GM21576 (cell line): ENCODE data around the gene VMA21.

Experiments used
- ATAC-seq: cut with Tn5 transposase; IDR thresholded peaks from one replicate; pipeline ENCODE4 v1.9.1; 2021; ENCODE audit warnings: mild to moderate bottlenecking, moderate library complexity; ENCODE audit not compliant: unreplicated experiment

VMA21 gene, protein sequence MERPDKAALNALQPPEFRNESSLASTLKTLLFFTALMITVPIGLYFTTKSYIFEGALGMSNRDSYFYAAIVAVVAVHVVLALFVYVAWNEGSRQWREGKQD

DNA sequence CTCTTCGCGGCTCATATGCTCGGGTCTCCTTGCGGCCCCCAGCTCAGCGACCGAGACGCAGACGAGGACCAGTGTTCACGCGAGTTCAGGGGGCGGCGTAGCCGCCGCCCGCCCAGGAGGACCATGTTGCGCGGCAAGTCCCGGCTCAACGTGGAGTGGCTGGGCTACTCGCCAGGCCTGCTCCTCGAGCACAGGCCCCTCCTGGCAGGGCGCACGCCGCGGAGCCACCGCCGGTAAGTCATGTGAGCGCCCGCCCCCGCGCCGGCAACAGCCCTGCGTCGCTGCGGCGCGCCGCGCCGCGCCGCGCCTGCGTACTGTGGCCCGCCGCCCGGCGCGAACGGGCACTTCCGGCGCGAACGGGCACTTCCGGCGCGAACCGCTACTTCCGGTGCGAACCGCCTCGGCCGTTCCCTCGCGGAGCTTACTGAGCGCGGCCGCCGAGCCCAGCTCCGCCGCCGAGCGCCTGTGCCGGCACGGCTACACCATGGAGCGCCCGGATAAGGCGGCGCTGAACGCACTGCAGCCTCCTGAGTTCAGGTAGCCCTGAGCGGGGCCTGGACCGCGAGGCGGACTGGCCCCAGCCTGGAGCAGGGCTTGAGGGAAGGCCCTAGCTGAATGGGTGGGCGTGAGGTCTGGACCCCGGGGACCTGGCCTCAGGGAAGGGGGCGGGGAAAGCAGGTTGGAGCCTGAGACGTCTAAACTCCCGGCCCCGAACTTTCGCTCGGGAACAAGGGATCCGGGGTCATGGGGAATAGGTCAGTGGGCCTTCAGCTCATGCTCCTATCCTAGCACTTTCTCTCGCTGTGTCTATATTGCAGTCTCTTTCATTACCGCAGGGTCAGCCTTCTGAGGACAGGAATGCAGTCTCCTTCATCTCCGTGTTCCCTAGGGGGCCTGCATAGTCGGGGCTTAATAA lies at the start of gene VMA21:
TSS of gene VMA21 (plus strand) at position 382 of the 916 bp plus-strand sequence. CDS start at position 485, 103 bp downstream.
- peak; percentile 82 for ATAC-seq

DNA sequence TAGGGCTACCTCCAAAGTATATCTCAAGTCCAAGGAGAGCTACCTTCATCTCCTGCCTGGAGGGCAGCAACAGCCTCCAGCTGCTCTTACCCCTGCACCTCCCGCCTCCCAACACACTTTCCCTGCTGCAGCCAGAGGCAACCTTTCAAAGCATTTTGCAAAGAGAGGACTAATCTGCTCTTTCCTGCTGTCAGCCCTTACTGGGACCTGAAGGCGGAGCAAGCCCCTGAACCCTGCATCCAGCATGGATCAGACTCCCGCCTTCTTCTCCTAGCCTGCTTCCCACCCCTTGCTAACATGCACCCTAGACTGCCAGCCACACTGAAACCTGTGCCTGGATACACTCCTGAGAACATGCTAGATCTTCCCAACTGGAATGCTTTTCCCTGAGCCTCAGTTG lies 37.7 kb upstream of the VMA21 start:
- no peak for ATAC-seq

DNA sequence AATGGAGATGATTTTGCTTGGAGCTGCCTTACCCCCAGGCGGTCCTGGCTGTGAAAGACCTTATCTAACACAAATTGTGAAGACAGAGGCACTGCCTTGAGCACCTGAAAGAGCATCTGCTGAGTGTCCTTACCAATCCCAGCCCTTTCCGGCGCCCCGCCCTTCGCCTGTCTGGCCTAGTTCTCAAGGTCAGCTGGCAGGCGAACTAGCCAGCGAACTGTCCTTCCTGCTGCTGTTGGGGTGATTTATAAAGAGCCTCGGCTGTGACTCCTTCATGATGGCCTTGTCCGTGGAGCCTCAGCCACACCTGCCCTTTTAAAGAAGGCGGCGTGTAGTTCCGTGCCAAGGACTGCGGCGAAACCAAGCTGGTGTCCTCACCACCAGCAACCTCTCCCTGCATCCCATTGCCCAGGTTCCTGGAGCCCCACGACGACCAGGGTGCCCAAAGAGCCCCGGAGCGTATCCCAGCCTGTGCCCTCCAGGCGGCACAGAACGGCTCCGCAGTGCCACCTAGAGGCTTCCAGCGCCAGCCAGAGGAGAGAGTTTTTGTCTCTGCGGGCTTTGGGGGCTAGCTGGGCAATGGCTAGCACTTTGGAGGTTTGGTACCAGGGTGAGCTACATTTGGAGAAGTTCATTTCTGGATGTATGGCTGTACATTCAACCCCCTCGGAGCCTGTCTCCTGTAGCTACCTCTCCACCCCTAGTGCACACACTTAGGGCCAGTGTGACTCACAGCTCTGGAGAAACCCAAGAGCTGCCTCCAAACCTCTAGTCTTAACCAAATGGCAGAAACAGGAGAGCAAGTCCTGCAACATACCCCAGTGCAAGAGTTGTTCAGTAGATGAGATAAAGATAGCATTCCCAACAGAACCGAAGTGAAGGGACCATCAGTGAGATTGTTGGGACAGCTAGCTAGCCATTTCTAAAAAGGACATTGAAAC lies 36.8 kb upstream of the VMA21 start:
- no peak for ATAC-seq

DNA sequence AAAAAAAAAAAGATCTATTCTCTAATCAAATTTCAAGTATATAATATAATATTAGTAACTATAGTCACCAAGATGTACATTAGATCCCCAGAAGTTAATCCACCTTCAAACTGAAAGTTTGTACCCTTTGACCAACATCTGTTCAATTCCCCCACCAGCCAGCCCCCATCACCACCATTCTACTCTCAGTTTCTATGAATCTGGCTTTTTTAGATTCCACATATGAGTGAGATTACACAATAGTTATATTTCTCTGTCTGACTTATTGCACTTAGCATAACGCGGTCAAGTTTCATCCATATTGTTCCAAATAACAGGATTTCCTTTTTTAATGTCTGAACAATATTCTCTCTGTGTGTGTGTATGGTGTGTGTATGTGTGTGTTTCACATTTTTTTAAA lies 33.7 kb upstream of the VMA21 start:
- ATAC-seq: no peak

DNA sequence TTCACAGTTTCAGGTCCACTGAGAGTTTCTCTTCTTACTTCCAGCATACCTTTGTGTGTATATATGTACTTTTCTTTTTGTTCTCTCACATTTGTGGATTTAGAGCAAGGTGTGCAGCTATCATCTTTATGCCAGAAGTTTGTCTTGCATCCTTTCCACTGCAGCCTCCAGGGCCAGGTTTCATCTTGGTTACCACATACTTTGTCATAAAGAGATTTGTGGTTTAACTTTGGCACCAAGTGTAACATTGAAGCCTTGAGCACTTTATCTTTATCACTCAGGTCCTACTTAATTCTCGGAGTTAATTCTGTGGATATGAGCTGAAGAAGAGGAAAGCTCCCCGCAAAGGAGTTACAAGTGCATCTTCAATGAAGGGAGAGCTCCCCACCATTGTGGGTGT lies 31.4 kb upstream of the VMA21 start:
- no peak for ATAC-seq

DNA sequence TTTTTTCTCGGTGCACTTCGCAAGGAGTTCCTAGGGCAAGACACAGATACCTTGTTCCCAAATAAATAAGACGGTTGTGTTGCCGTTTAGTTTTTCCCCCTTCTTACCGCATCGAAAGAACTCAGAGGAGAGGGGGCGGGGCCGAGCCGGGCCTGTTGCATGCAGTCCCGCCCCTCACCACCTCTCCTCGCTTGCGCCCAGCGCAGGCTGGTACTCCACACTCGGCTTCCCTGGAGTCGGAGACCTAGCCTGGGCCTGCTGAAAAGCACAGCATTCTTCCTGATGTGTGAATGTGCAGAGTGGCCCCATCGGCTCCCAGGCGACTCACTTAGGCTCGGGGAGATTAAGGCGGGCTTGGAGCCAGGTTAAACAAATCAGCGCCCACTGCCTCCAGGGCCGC lies 26.1 kb upstream of the VMA21 start:
- ATAC-seq: no peak

DNA sequence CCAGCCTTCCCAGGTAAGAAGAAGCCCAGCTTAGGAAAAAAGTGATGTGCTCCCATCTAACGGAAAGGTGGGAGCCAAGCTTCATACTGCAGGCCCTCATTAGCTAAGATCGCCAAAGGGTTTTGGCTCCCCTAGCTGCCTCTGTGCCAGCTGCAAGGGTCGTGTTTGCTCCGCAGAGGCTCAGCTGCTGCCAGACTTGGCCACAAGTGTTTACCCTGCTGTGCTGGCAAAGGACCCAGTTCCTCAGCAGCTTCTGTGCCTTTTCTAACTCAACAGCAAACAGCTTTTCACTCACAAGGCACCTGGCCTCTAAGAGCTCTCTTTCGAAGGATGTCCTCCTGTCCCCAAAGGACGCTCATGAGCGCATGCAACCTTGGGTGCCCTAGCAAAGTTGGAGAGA lies 12.2 kb upstream of the VMA21 start:
- no peak for ATAC-seq

DNA sequence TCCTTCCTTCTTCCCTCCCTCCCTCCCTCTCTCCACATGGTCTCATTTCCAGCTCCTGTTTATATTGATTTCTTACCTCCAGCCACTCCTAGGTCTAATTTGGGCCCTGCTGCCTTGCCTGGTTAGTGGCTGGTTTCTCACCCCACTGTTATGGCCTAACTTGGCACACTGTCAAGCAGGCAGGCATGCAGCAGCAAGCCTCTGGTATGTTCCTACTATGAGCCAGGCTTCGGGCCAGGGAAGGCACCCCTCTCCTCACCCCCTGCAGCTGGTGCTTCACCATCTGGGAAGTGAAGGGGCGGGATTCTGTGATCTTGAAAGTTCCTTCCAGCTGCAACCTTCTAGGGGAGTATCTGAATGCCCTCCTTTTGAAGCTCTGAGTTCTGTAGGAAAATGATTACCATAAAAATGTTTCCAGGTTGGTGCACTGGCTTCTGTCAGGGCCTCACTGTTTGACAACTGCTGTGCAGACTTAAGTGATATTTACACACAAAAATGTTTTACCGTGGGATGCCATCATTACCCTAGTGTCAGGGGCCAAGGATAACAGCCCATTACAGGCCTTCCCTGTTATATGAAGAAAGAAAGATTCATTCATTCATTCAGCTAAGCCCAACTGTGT lies 10.1 kb upstream of the VMA21 start:
- ATAC-seq: no peak

DNA sequence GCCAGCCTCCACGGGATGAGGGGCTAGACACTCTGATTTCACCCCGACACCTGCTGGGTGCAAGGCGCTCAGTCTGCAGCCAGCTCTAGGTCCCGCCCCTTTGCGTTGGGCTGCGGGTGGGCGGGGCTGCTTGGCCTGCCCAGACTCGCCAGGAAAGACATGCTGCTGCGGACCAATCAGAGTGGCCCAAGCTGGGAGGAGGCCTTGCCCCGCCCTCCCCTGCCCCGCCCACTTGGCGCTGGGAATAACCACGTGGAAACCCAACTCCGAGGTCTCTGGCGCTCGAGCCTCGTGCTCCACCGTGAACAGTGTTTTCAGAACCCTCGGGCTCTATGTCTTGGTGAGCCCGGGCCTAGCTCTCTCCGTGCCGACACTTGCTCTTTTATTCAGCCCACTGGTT lies 5.3 kb upstream of the VMA21 start:
- ATAC-seq: no peak

DNA sequence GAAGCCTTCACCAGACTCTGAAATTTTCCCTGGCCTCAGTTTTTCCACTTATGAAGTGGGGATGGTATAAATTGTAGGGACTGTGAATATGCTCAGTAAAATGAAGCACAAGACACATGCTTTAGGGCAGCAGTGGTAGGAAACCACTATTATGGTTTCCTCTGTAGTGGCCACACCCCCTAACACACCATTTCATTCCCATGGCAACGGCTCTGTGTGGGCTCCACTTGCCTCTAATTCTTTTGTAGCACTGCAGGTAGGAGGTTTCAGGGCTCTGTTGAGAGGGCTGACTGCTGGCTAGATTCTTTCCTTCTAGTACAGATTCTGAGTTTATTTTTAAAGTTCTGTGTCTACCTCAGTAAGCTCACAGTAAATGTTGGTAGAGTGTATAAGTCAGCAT lies 3.5 kb upstream of the VMA21 start:
- no peak for ATAC-seq

DNA sequence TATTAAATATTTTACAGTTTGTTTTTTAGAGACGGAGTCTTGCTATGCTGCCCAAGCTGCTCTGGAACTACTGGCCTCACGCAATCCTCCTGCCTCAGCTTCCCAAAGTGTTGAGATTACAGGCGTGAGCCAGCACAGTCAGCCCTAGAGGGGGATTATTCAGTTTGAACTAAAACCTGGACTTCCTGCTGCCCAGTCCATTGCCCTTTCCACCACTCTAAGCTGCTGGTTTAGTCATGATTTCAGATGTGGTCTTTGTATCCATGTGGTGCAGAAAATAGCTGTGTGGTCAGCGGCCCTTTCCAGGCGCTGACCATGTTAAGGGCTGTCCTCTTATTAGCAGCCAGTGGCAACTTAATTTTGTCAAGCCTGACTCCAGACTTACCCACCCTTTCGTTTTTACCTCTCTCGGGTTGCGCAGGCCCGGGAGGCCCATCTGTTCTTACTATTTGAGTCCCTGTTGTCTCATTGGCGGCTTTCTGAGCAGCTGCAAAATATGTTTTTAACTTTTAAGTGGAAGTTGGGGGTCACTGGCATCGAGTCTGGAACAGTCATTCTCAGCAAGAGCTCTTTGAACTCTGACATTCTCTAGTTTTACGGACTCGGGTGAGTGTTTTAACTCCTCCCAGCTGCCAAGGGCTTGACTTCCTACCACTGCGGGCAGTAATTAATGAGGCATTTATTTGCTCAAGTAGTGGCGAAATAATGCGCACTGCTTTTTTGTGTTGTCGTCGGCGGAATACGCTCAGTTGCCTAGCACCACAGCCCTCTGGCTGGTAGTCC lies 773 bp upstream of the VMA21 start:
- ATAC-seq: peak; percentile 28

DNA sequence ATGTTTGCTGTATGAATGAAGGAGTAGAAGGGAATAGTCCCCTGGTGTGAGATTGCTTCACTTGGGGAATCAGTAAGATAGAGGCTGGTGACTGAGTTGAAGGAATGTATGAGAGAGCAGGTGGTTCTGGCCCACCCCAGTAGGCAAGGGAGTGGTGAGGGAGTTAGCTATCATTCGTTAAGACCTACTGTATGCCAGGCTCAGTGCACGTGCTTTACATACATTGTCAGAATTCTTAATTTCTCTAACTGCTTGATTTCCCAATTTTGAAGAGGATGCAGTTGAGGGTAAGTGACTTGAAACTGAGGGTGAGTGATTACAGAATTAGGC lies 700 bp downstream of the VMA21 start:
- no peak for ATAC-seq

DNA sequence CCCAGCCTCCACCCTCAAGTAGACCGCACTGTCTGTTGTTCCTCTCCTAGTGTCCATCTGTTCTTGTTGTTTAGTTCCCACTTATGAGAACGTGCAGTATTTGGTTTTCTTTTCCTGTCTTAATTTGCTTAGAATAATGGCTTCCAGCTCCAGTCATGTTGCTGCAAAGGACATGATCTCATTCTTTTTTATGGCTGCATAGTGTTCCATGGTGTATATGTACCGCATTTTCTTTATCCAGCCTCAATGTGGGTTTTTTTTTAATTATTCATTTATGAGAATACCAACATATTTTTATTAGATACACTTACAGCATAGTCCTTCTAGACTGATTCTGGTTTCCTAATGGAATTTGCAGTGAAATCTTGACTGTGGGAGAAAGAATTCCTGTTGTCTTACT lies 1.3 kb downstream of the VMA21 start:
- no peak for ATAC-seq

DNA sequence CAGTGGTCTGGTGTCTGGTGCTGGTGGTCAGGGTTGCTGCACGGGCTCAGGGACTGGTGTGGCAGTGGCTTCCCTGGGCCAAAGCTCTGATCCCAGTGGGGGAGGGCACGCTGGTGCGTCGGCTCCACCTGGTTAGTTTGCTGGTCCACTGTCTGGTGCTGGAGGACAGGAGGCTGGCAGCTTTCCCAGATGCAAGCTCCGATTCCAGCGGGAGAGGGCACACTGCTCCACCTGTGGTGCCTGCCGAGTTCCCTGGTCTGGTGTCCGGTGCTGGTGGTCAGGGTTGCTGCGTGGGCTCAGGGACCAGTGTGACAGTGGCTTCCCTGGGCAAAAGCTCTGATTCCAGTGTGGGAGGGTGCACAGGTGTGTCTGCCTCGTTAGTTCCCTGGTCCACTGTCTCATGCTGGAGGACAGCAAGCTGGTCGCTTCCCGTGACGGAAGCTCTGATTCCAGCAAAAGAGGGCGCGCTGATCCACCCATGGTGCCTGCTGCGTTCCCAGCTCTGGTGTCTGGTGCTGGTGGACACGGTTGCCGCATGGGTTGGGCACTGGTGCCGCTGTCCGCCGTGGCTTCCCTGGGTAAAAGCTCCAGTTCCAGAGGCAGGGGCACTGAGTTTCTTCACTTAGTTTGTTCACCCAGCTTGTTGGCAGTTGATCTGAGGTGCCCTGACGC lies 5.8 kb downstream of the VMA21 start:
- ATAC-seq: no peak

DNA sequence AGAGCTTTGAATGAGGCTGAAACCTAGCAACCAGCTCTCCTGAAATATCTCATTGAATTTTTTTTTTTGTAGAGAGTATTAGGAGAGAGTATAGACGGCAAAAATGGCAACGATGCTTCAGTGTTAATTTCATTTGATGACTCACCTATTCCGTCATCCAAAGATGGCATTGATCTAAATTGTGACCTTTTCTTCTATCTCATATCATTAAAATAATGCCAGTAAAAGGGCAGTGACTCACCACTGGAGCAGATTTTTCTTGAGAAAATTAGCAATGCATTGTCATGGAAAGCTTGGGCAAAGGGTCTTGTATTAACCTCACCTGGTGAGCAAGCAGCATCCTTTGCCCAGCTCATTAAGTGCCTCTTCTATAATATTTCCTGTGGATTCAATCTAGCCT lies 19.6 kb downstream of the VMA21 start:
- ATAC-seq: no peak

DNA sequence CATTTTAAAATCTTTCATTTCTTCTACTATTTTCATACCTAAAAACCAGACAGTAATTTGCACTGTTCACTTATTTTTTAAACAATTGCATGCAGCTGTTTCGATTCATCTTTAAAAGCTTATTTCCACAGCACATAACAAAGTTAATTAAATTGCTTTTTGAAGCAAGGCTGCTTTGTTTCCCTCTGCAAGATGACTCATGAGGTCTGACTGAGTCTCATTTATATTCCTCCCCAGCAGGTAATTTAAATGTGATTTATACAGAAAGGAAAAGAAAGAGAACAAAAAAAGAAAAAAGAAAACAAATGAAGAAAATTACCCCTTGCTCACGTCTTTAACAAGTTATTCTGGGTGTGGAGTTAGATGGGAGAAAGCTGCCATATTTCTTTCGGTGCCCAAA lies 22.8 kb downstream of the VMA21 start:
- no peak for ATAC-seq

DNA sequence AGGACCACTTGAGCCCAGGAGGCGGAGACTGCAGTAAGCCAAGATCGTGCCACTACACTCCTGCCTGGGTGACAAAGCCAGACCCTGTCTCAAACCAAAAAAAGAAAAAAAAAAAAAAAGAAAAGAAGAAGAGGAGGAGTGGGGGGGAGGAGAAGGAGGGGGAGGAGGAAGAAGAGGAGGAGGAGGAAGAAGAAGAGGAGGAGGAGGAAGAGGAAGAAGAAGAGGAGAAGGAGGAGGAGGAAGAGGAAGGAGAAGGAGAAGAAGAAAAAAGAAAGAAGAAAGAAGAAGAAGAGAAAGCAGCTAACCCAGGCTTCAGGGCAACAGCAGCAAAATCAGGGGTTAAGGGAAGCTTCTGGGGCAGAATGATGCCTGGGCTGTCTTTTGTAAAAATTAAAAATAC lies 27.5 kb downstream of the VMA21 start:
- no peak for ATAC-seq

DNA sequence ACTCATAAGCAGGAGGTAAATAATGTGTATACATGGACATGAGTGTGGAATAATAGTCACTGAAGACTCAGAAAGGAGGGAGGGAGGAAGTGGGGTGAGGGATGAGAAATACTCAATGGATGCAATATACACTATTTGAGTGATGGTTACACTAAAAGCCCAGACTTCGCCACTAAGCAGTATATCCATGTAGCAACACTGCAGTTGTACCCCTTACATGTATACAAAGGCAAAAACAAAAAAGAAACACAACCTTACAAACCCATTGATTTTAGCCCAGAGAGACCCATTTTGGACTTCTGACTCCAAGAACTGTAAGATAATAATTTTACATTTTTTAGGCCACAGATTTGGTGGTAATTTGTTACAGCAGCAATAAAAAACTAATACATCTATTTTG lies 51.5 kb downstream of the VMA21 start:
- no peak for ATAC-seq

DNA sequence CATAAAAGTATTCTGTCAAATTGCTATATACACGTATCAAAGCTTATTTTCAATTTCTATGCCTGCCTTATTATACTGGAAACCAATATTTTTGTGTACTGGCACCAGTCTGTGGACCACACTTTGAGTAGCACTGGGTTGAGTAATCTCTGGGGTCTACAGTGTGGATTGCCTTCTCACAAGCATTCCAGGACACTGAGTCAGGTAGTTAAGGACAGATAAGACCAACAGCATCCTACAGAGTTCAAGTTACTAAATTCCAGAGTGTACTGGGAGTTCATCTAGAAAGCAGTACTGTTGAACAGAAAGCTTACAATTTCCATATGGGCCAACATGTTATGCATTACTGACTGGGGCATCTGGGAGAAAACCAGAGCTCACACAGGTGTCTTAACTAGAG lies 61.8 kb downstream of the VMA21 start:
- no peak for ATAC-seq
